NCI-H2171 (cell line): Measurements from ENCODE around the gene PRMT1.

Experiments used
- DNase-seq: peaks from one replicate; lab custom pipeline; 2025; lab: John Stamatoyannopoulos, UW

Gene PRMT1

GRCh38 chr19:49688531-49689132 is 11.6 kb downstream of the PRMT1 start:
- DNase-seq: no peak

- DNase-seq: peak; percentile 47
Measured at GRCh38 chr19:49689133-49690078, 12.3 kb downstream of the PRMT1 start, which contains the start of gene ADM5. ADM5 (plus strand) TSS chr19:49689594; CDS start chr19:49689838, 244 bp downstream.

- no peak for DNase-seq
Measured at GRCh38 chr19:49690079-49690655, 13.1 kb downstream of the PRMT1 start.

GRCh38 chr19:49690656-49691242 is 13.7 kb downstream of the PRMT1 start, which contains the start of gene CPT1C:
CPT1C (plus strand) TSS chr19:49691116; CDS start chr19:49692253, 1,137 bp downstream.
- peak; percentile 94 for DNase-seq

GRCh38 chr19:49691243-49692146 is 14.4 kb downstream of the PRMT1 start:
- peak; percentile 83 for DNase-seq

GRCh38 chr19:49692147-49692506 is 15.1 kb downstream of the PRMT1 start:
- DNase-seq: no peak

GRCh38 chr19:49696115-49696514 is 19.0 kb downstream of the PRMT1 start:
- DNase-seq: no peak

GRCh38 chr19:49696865-49697264 is 19.8 kb downstream of the PRMT1 start:
- no peak for DNase-seq

GRCh38 chr19:49699364-49699763 is 22.3 kb downstream of the PRMT1 start:
- no peak for DNase-seq

GRCh38 chr19:49700563-49700962 is 23.5 kb downstream of the PRMT1 start:
- no peak for DNase-seq

GRCh38 chr19:49701271-49701786 is 24.3 kb downstream of the PRMT1 start:
- no peak for DNase-seq

GRCh38 chr19:49704888-49705642 is 28.0 kb downstream of the PRMT1 start:
- DNase-seq: no peak

- DNase-seq: no peak
Measured at GRCh38 chr19:49705919-49706318, 28.8 kb downstream of the PRMT1 start.

- no peak for DNase-seq
Measured at GRCh38 chr19:49710372-49710951, 33.4 kb downstream of the PRMT1 start.

- no peak for DNase-seq
Measured at GRCh38 chr19:49712397-49712859, 35.4 kb downstream of the PRMT1 start.

- no peak for DNase-seq
Measured at GRCh38 chr19:49713236-49713845, 36.3 kb downstream of the PRMT1 start.

- no peak for DNase-seq
Measured at GRCh38 chr19:49716154-49716553, 39.1 kb downstream of the PRMT1 start.

- DNase-seq: no peak
Measured at GRCh38 chr19:49718511-49718910, 41.4 kb downstream of the PRMT1 start.

GRCh38 chr19:49718991-49719390 is 41.9 kb downstream of the PRMT1 start:
- DNase-seq: no peak
